Measurements from ENCODE around the gene AAK1. TPM values are rescaled to one million over a fixed set of nuclear protein-coding genes. Genes with fewer than 3 reads are reported as not detected.

Gene AAK1
- total RNA-seq, 1 experiment from 2014 or later, result 46.8 TPM

- no peak for DNase-seq
- Histone ChIP-seq H3K36me3 (ENCODE audit: low read depth, low read length) (peaks cover 21% of the 10 kb centered on the region; the same call in 1 of the 2 replicates), H3K27ac (ENCODE audit: low read length) (no peak overlapping the region), H3K27me3 (ENCODE audit: low read length) (no peaks in the 10 kb centered on the region), H3K9me3 (ENCODE audit: low read length) (no peaks in the 10 kb centered on the region), H3K9me2 (replicated peaks; ENCODE audit: low read length) (no peaks in the 10 kb centered on the region), H3F3A (ENCODE audit: low read length, unreplicated experiment) (no peaks in the 10 kb centered on the region), H3K9ac (ENCODE audit: low read length) (no peak overlapping the region), H3K4me1 (ENCODE audit: insufficient read depth, low read length) (no peaks in the 10 kb centered on the region), H3K79me2 (ENCODE audit: low read length) (no peaks in the 10 kb centered on the region), H3K4me2 (ENCODE audit: low read length) (no peak overlapping the region), H4K20me1 (ENCODE audit: low read length) (no peaks in the 10 kb centered on the region), H3K4me3 (ENCODE audit: low read length) (no peak overlapping the region), H2AFZ (ENCODE audit: low read length) (no peak overlapping the region)
- BruUV-seq (replicated peaks), result no TSS peak
- TF ChIP-seq CTCF (conservative IDR thresholded peaks at IDR 0.05; ENCODE audit: low read depth, low read length) (no peak), EZH2phosphoT487 (IDR thresholded peaks at IDR 0.05; ENCODE audit: borderline replicate concordance, low read length) (no peak), EZH2 (IDR thresholded peaks at IDR 0.05; ENCODE audit: low read length, unreplicated experiment) (no peak)
- ChIA-PET POLR2A (ENCODE audit: unreplicated experiment) (no interaction called here), CTCF (no interaction called here)
- intact Hi-C loops (cut with micrococcal nuclease), result no loop called here
- ATAC-seq, result no peak
These were observed 112.4 kb downstream of the AAK1 start for GRCh38 chr2:69531186-69531585.

GRCh38 chr2:69529480-69529879, 114.1 kb downstream of the AAK1 start:
- POLR2A ChIA-PET (ENCODE audit: unreplicated experiment), result no interaction called here
- Histone ChIP-seq H4K20me1 (ENCODE audit: low read length) (no peaks in the 10 kb centered on the region), H3K4me2 (ENCODE audit: low read length) (no peak overlapping the region), H3K79me2 (ENCODE audit: low read length) (no peaks in the 10 kb centered on the region), H3K9me2 (replicated peaks; ENCODE audit: low read length) (no peaks in the 10 kb centered on the region), H3F3A (ENCODE audit: low read length, unreplicated experiment) (no peaks in the 10 kb centered on the region), H3K9me3 (ENCODE audit: low read length) (no peaks in the 10 kb centered on the region), H3K4me1 (ENCODE audit: insufficient read depth, low read length) (no peaks in the 10 kb centered on the region), H3K27ac (ENCODE audit: low read length) (no peak overlapping the region), H3K27me3 (ENCODE audit: low read length) (no peaks in the 10 kb centered on the region), H2AFZ (ENCODE audit: low read length) (no peak overlapping the region), H3K36me3 (ENCODE audit: low read depth, low read length) (peaks cover 21% of the 10 kb centered on the region; the same call in 1 of the 2 replicates), H3K4me3 (ENCODE audit: low read length) (no peak overlapping the region), H3K9ac (ENCODE audit: low read length) (no peak overlapping the region)
- CTCF ChIA-PET, result no interaction called here
- no TSS peak for BruUV-seq (replicated peaks)
- DNase-seq (no peak), ATAC-seq (no peak)
- no peak for TF ChIP-seq EZH2 (IDR thresholded peaks at IDR 0.05; ENCODE audit: low read length, unreplicated experiment)
- intact Hi-C loops (cut with micrococcal nuclease), result no loop called here

- Histone ChIP-seq H4K20me1 (ENCODE audit: low read length) (no peaks in the 10 kb centered on the region), H3K36me3 (ENCODE audit: low read depth, low read length) (peaks cover 9% of the 10 kb centered on the region; the same call in 1 of the 2 replicates), H3K9me3 (ENCODE audit: low read length) (no peaks in the 10 kb centered on the region), H3K27ac (ENCODE audit: low read length) (no peak overlapping the region), H3K4me1 (ENCODE audit: insufficient read depth, low read length) (no peaks in the 10 kb centered on the region), H3K4me2 (ENCODE audit: low read length) (no peak overlapping the region), H3K4me3 (ENCODE audit: low read length) (no peak overlapping the region), H3K9ac (ENCODE audit: low read length) (no peak overlapping the region), H3K79me2 (ENCODE audit: low read length) (no peaks in the 10 kb centered on the region), H2AFZ (ENCODE audit: low read length) (no peak overlapping the region), H3F3A (ENCODE audit: low read length, unreplicated experiment) (no peaks in the 10 kb centered on the region), H3K9me2 (replicated peaks; ENCODE audit: low read length) (no peaks in the 10 kb centered on the region), H3K27me3 (ENCODE audit: low read length) (no peaks in the 10 kb centered on the region)
- intact Hi-C loops (cut with micrococcal nuclease), result no loop called here
- POLR2A ChIA-PET (ENCODE audit: unreplicated experiment), result no interaction called here
- CTCF ChIA-PET, result no interaction called here
- DNase-seq, result no peak
- no TSS peak for BruUV-seq (replicated peaks)
- TF ChIP-seq CTCF (conservative IDR thresholded peaks at IDR 0.05; ENCODE audit: low read depth, low read length) (no peak), EZH2phosphoT487 (IDR thresholded peaks at IDR 0.05; ENCODE audit: borderline replicate concordance, low read length) (no peak), EZH2 (IDR thresholded peaks at IDR 0.05; ENCODE audit: low read length, unreplicated experiment) (no peak)
- no peak for ATAC-seq
These were observed 118.3 kb downstream of the AAK1 start for GRCh38 chr2:69525261-69525660.
